PC-9 (cell line): ENCODE data around the gene ARFGAP1. TPM values are rescaled to one million over a fixed set of nuclear protein-coding genes. Genes with fewer than 3 reads are reported as not detected.

Experiments used
- BruUV-seq: library from RNA; stranded (reverse); fragments of 400-500 nt; replicated peaks from 2 replicates; lab custom pipeline; 2021; lab: Mats Ljungman, UMichigan
- CTCF ChIA-PET: fragments of 300-600 bp; sonication (Branson Sonifier 250); formaldehyde crosslinking; loops from one replicate; lab custom pipeline; 2022; ENCODE audit warnings: antibody characterized with exemption; lab: Charles Lee
- POLR2A ChIA-PET: fragments of 300-600 bp; sonication (Branson Sonifier 250); formaldehyde crosslinking; loops from one replicate; lab custom pipeline; 2022; ENCODE audit warnings: antibody characterized with exemption; ENCODE audit not compliant: unreplicated experiment; lab: Charles Lee
- DNase-seq, 2 experiments: peaks; one replicate each; pipeline versions ENCODE4 v3.0.0 to v3.0.0-alpha.2; 2015 to 2022; ENCODE audit warnings: mixed read lengths in 1 of 2
- H2AFZ ChIP-seq: fragments of 200-600 bp; sonication (generic); 2 replicates; pipeline ENCODE4 v1.8.1; 2017; ENCODE audit warnings: antibody characterized with exemption
- H3F3A ChIP-seq: fragments of 200-600 bp; sonication (generic); 2 replicates; pipeline ENCODE4 v1.8.1; 2017; ENCODE audit warnings: antibody characterized with exemption, mild to moderate bottlenecking, low read depth; ENCODE audit not compliant: insufficient read depth
- H3K27ac ChIP-seq: fragments of 200-600 bp; sonication (generic); 2 replicates; pipeline ENCODE4 v1.6.1; 2016; ENCODE audit warnings: mixed run types
- H3K27me3 ChIP-seq: fragments of 200-600 bp; sonication (generic); 2 replicates; pipeline ENCODE4 v1.6.1; 2016; ENCODE audit warnings: low read depth, mixed run types; ENCODE audit not compliant: insufficient read depth
- H3K36me3 ChIP-seq: fragments of 200-600 bp; sonication (generic); 2 replicates; pipeline ENCODE4 v1.6.1; 2016; ENCODE audit warnings: low read depth, mixed run types
- H3K4me1 ChIP-seq: fragments of 200-600 bp; sonication (generic); replicated peaks from 2 replicates; pipeline ENCODE4 v1.6.1; 2016; ENCODE audit warnings: mixed run types; ENCODE audit not compliant: insufficient read depth
- H3K4me2 ChIP-seq: fragments of 200-600 bp; sonication (generic); 2 replicates; pipeline ENCODE4 v1.6.1; 2017; ENCODE audit warnings: mixed run types
- H3K4me3 ChIP-seq: fragments of 200-600 bp; sonication (generic); 2 replicates; pipeline ENCODE4 v1.6.1; 2016; ENCODE audit warnings: mixed run types
- H3K79me2 ChIP-seq: fragments of 200-600 bp; sonication (generic); 2 replicates; pipeline ENCODE4 v1.6.1; 2017; ENCODE audit warnings: low read depth, mixed run types
- H3K9me2 ChIP-seq: fragments of 200-600 bp; sonication (generic); 2 replicates; pipeline ENCODE4 v1.8.1; 2017; ENCODE audit warnings: mild to moderate bottlenecking; ENCODE audit not compliant: insufficient read depth
- H3K9me3 ChIP-seq: fragments of 200-600 bp; sonication (generic); 2 replicates; pipeline ENCODE4 v1.8.1; 2016; ENCODE audit warnings: low read depth; ENCODE audit not compliant: insufficient read depth
- H4K20me1 ChIP-seq: fragments of 200-600 bp; sonication (generic); 2 replicates; pipeline ENCODE4 v1.8.1; 2017; ENCODE audit not compliant: insufficient read depth
- CTCF ChIP-seq: fragments of 200-600 bp; sonication (generic); conservative IDR thresholded peaks from 2 replicates; pipeline ENCODE4 v1.6.1; 2017; ENCODE audit warnings: mixed run types, antibody characterized with exemption, mild to moderate bottlenecking, moderate library complexity
- EZH2 ChIP-seq: fragments of 200-600 bp; sonication (generic); IDR thresholded peaks from 2 replicates; pipeline ENCODE4 v1.8.0; 2017; ENCODE audit warnings: antibody characterized with exemption, low read depth
- intact Hi-C: fragments of 100-400 bp; cut with micrococcal nuclease; formaldehyde crosslinking; loops from one replicate; pipeline ENCODE4 v1.10.0; 2022; ENCODE audit not compliant: unreplicated experiment
- total RNA-seq: library from RNA; stranded (reverse); gene quantifications from 2 replicates; pipeline ENCODE4 v1.2.3, GENCODE V29; 2021

Gene ARFGAP1
- total RNA-seq, 1 experiment from 2014 or later: 89.0 TPM

DNA sequence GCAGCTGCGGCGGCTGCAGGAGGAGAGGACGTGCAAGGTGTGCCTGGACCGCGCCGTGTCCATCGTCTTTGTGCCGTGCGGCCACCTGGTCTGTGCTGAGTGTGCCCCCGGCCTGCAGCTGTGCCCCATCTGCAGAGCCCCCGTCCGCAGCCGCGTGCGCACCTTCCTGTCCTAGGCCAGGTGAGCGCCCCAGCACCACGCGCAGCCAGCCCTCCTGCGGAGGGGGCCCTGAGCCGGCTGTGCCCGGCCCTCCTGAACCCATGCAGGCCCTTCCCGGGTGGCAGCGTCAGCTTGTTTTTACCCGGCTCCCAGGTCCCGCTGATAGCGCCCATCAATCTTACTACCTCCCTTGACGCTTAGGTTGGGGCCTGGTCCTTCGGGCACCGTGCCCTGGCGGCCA, 33.2 kb upstream of the ARFGAP1 start:
- Histone ChIP-seq H3K27me3 (peaks cover 10% of the 10 kb centered on the region; the same call in 1 of the 2 replicates), H2AFZ (no peak overlapping the region), H3K27ac (no peak overlapping the region), H3K9me3 (no peaks in the 10 kb centered on the region), H3K79me2 (no peaks in the 10 kb centered on the region), H3K4me3 (no peak overlapping the region), H4K20me1 (no peaks in the 10 kb centered on the region), H3K4me2 (no peak overlapping the region), H3K36me3 (no peaks in the 10 kb centered on the region), H3K9me2 (no peaks in the 10 kb centered on the region), H3F3A (no peaks in the 10 kb centered on the region), H3K4me1 (peaks cover 2% of the 10 kb centered on the region)
- ChIA-PET POLR2A (no interaction called here), CTCF (no interaction called here)
- BruUV-seq: no TSS peak
- intact Hi-C loops: no loop called here
- TF ChIP-seq EZH2 (no peak), CTCF (no peak)
- no peak for DNase-seq

GRCh38 chr20:63240004-63240403, 32.6 kb upstream of the ARFGAP1 start:
- no TSS peak for BruUV-seq
- intact Hi-C loops: no loop called here
- Histone ChIP-seq H3K4me2 (no peak overlapping the region), H3K79me2 (no peaks in the 10 kb centered on the region), H4K20me1 (no peaks in the 10 kb centered on the region), H2AFZ (no peak overlapping the region), H3K9me2 (no peaks in the 10 kb centered on the region), H3K4me1 (no peaks in the 10 kb centered on the region), H3K4me3 (no peak overlapping the region), H3K27ac (no peak overlapping the region), H3F3A (no peaks in the 10 kb centered on the region), H3K36me3 (no peaks in the 10 kb centered on the region), H3K9me3 (no peaks in the 10 kb centered on the region), H3K27me3 (peaks cover 15% of the 10 kb centered on the region)
- ChIA-PET POLR2A (no interaction called here), CTCF (interaction anchor here (0.9 kb wide), 1 partner anchor 17 kb away, joined by 4 read pairs; no protein-coding TSS in a partner anchor)
- DNase-seq: no peak
- no peak for TF ChIP-seq EZH2
- no peak for TF ChIP-seq CTCF

DNA sequence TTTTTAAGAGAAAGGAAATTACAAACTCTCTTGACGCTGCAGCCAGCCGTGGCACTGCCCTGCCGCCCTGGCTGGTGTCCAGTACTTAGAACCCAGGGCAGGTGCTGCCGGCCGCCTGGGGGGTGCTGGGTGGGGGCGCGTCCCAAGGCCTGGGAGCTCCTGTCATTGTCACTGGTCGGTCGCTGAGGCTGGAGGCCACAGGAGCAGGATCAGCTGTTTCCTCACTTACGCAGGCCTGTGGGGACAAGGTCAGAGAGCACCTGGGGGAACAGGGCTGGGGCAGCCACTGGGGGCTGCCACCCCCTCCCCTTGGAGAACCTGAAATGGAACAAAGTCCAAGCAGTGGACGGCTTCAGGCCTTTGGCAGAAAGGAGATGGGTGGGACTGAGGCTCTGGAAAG, 31.3 kb upstream of the ARFGAP1 start:
- TF ChIP-seq CTCF: no peak
- no peak for TF ChIP-seq EZH2
- no peaks in the 10 kb centered on the region for H3F3A ChIP-seq
- H3K4me1 ChIP-seq: no peaks in the 10 kb centered on the region
- no peak overlapping the region for H3K4me2 ChIP-seq
- no peaks in the 10 kb centered on the region for H3K9me2 ChIP-seq
- POLR2A ChIA-PET: no interaction called here
- H2AFZ ChIP-seq: no peak overlapping the region
- CTCF ChIA-PET: no interaction called here
- intact Hi-C loops: no loop called here
- H3K27me3 ChIP-seq: peaks cover 19% of the 10 kb centered on the region
- no peak overlapping the region for H3K4me3 ChIP-seq
- no peak for DNase-seq
- no peaks in the 10 kb centered on the region for H3K9me3 ChIP-seq
- H3K27ac ChIP-seq: no peak overlapping the region
- BruUV-seq: no TSS peak
- no peaks in the 10 kb centered on the region for H4K20me1 ChIP-seq
- H3K36me3 ChIP-seq: no peaks in the 10 kb centered on the region
- no peaks in the 10 kb centered on the region for H3K79me2 ChIP-seq
